ENCODE results near the gene TBC1D1.

The TBC1D1 gene

DNA sequence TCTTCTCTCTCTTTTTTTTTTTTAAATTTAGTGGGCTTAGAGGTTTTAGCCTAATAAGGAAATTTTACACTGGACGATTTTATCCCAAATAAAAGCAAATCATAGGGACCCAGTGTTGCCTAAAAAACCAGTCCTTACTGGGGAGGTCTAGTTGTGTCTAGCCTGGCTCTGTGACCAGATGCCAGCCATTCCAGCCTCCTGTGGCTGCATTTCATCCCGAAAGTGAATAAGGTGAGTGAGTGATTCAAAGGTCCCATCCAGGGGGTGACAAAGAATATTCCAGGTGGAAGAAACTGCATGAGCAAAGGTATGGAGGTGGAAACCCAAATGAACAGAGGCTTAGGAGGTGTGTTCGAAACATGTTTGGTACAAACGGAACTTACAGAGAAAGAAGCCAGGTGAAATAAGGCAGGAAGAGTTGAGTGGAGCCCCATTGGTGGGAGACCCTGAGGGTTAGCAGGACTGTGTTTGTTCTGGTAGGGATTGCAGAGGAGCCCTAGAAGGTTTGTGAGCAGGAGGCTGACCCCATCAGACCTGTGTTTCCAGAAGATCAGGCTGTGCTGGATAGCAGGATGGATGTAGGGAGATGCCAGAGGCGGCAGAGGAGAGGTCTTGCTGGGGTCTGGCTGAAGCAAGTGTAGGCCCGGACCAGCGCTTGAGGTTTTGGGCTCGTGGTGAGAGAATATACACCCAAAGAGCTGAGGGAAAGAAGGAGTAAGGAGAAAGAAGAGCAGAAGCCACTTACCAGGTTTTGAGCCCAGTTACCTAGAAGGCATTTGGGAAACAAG lies 100.9 kb downstream of the TBC1D1 start:
- TF ChIP-seq, protein P1, sequence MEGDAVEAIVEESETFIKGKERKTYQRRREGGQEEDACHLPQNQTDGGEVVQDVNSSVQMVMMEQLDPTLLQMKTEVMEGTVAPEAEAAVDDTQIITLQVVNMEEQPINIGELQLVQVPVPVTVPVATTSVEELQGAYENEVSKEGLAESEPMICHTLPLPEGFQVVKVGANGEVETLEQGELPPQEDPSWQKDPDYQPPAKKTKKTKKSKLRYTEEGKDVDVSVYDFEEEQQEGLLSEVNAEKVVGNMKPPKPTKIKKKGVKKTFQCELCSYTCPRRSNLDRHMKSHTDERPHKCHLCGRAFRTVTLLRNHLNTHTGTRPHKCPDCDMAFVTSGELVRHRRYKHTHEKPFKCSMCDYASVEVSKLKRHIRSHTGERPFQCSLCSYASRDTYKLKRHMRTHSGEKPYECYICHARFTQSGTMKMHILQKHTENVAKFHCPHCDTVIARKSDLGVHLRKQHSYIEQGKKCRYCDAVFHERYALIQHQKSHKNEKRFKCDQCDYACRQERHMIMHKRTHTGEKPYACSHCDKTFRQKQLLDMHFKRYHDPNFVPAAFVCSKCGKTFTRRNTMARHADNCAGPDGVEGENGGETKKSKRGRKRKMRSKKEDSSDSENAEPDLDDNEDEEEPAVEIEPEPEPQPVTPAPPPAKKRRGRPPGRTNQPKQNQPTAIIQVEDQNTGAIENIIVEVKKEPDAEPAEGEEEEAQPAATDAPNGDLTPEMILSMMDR (IDR thresholded peaks at IDR 0.05; ENCODE audit: low read depth, low read length), result no peak
- DNase-seq, result no peak
- Histone ChIP-seq H3K27me3 (no peaks in the 10 kb centered on the region), H3K36me3 (no peaks in the 10 kb centered on the region), H3K9me3 (no peaks in the 10 kb centered on the region), H3K4me1 (no peaks in the 10 kb centered on the region), H3K4me3 (ENCODE audit: low read depth, low read length) (no peak overlapping the region)

DNA sequence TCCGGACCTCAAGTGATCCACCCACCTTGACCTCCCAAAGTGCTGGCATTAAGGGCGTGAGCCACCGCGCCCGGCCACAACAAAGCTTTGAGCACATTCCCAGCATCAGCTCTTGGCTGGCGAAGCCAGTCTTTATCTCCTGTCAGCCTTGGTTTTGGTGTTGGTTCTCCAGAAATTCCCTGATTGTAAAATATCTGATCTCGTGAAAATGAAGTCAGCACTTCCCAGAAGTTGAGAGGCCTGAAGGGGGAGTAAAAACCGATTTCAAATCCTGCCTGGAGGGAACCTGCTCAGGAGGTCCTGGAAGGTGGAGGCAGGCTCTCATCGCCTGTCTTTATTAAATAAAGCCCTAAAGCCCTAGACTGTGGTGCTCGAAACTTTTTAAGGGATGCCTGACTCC lies 102.9 kb downstream of the TBC1D1 start:
- H3K4me1 ChIP-seq, result no peaks in the 10 kb centered on the region
- H3K36me3 ChIP-seq, result no peaks in the 10 kb centered on the region
- no peaks in the 10 kb centered on the region for H3K9me3 ChIP-seq
- DNase-seq, result no peak
- no peak overlapping the region for H3K4me3 ChIP-seq (ENCODE audit: low read depth, low read length)
- TF ChIP-seq, protein P1 (IDR thresholded peaks at IDR 0.05; ENCODE audit: low read depth, low read length), result no peak
- H3K27me3 ChIP-seq, result no peaks in the 10 kb centered on the region

DNA sequence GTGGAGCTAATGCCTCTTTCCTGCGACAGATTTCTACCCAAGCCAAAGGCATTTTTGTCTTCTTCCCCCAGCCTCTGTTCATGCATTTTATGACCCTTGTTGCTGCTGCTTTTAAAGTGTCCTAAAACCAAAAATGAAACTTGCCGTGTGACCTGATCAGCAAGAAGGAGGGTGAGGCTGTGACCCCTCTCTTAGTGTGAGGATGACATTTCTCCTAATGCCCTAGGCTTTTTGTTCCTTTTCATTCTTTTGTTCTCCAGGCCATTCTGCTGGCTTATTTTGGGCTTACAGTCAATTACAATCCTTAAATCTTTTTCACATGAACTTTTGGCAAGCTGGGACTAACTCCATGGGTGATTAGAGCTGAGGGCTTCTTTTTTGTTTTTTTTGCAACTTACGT lies 103.7 kb downstream of the TBC1D1 start:
- TF ChIP-seq, protein P1 (IDR thresholded peaks at IDR 0.05; ENCODE audit: low read depth, low read length), result no peak

DNA sequence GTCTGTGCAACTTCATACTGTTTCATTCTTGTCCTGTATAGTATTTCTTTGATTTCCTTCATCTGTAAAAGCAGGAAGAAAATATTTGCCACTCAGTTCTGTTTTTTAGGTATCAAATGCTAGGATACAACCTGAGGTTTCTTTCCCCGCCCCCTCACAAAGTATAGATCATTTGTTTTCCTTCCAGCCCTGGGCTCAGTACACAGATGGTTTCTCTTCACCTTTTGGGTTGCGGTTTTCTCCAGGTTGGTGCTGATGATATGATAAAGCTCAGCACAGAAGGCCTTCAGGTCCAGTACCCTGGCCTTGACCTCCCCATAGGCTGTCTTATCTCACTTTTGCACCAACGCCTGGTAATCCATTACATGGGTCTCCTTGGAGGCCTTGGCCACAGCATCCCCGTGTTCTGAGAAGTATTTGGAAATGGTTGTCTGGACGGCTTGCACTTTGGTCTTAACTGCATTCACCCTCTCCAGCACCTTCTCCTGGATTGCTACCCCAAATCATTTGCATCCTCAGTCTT lies 104.5 kb downstream of the TBC1D1 start:
- Histone ChIP-seq H3K4me1 (no peaks in the 10 kb centered on the region), H3K9me3 (no peaks in the 10 kb centered on the region), H3K4me3 (ENCODE audit: low read depth, low read length) (no peak overlapping the region), H3K27me3 (no peaks in the 10 kb centered on the region), H3K36me3 (no peaks in the 10 kb centered on the region)
- no peak for DNase-seq
- TF ChIP-seq, protein P1 (IDR thresholded peaks at IDR 0.05; ENCODE audit: low read depth, low read length), result no peak

More for the DNA sequence above, 103.7 kb downstream of the TBC1D1 start:
- DNase-seq, result no peak
- Histone ChIP-seq H3K27me3 (no peaks in the 10 kb centered on the region), H3K36me3 (no peaks in the 10 kb centered on the region), H3K4me1 (no peaks in the 10 kb centered on the region), H3K9me3 (no peaks in the 10 kb centered on the region), H3K4me3 (ENCODE audit: low read depth, low read length) (no peak overlapping the region)

- H3K9me3 ChIP-seq, result no peaks in the 10 kb centered on the region
- no peak overlapping the region for H3K4me3 ChIP-seq (ENCODE audit: low read depth, low read length)
- TF ChIP-seq, protein P1 (IDR thresholded peaks at IDR 0.05; ENCODE audit: low read depth, low read length), result no peak
- no peak for DNase-seq
- no peaks in the 10 kb centered on the region for H3K4me1 ChIP-seq
- no peaks in the 10 kb centered on the region for H3K36me3 ChIP-seq
- H3K27me3 ChIP-seq, result no peaks in the 10 kb centered on the region
Measured at GRCh38 chr4:37995981-37996775, 105.3 kb downstream of the TBC1D1 start.
